Stimulated activated CD8-positive, alpha-beta memory T cell treated with anti-CD3 and anti-CD28 coated beads, Interleukin-12 subunit alpha, Interleukin-12 subunit beta, amount 100 ng/mL, for 1 hour (primary cell): ENCODE results near the gene APOM.

Experiments
- DNase-seq: peaks from one replicate; pipeline ENCODE4 v3.0.0-alpha.2; 2020; ENCODE audit warnings: low read depth

APOM gene

DNA sequence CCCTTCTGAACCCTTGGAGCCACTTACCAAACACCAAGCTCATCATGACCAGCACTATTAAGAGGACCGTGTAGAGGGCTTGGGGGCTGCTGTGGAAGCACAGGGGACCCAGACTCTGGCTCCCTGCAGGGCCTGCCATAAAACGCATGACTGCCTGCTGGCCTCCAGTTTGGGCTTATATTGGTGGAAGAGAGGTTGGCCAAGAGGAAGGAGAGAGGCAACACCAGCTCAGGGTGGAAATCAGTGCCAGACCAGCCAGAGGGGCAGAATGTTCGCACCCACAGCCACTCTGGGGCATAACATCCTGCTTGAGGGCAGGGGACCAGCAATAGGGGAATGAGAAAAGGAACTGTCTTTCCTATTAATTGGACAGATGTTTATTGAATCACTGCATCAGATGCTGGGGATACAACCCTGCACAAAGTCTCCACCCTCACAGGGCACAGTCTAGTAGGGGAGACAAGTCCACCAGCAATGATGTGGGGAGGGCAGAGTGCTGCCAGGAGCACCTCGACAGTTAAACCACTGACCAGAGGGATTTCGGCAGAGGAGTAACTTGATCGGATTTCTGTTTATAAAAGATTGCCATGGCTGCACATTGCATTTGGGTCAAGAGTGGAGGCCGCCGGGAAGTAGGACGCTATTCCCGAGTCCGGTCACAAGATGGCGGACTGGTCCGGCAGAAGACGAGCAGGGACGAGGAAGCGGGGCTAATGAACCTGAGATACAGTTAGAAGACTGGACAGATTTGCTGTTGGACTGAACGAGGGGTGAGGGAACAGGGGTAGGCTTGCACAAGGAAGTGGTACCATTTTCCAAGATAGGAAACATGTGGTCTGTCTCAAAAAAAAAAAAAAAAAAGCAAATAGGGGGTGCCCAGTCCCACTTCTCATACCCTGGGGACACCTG lies 24.8 kb downstream of the APOM start, which contains the start of gene LY6G5C:
Gene LY6G5C (minus strand): TSS at position 842 of the 909 bp plus-strand sequence. CDS start 694 bp downstream, at position 148.
- peak; percentile 49 for DNase-seq

DNA sequence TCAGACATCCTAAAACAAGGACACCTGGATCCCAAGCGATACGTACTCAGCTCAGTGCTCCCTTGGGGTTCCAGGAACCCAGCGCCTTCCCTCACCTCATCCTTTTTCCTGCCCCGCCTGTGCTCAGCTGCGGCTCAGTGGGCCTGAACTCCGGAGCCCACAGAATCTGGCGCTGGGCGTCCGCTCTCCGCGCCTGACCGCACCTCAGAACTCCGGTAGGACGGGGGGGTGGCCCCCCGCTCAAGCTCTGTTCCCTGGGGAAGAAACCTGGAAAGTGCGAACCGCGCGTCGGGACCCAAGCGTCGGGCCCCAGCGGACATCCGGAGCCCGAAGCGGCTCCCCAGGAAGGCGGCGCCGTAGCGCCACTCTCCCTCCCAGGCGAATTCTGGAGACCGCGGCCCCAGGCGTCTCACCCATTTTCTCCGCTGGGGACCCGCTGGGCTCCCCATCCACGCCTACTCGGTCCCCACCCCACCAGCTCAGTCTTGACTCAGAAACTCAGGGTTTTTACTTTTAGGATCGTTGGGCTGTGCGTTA lies 25.5 kb downstream of the APOM start:
- no peak for DNase-seq

DNA sequence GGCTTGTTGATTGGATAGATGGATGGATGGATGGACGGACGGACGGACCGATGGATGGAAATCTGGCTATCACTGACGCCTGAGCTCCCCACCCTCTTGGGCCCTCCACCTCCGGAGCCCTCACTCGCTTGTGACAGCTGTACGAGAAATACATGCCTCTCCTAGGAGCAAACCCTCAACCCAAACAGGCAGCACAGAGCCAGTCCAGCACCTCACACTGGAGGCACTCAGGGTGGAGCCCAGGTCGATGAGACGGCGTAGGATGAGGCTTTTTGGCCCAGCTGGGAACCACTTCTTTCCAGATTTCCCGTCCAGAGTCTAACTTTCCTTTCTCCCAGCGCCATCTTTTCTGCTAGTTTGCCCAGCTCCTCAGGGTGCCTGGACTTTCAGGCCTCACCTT lies 27.9 kb downstream of the APOM start:
- no peak for DNase-seq

- DNase-seq, result no peak
Observed at GRCh38 chr6:31686483-31686882, 30.8 kb downstream of the APOM start.

DNA sequence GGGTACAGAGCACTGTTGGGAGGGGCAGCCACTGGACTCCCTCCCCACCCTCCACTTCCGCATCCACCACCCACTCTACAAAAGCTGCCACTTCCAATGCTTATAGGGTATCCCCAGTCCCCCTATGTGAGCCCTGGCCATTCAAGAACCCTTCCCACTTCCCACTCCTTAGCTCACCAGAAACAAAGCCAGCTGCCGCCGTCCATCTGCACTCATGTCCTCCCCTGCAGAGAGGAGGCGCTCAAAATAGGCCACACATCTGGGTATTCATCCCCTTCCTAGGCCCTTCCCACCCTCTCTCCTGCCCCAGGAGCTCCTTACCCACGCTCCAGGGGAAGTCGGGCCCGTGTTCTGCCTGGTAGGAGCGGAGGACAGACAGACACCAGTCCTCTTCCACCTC lies 31.6 kb downstream of the APOM start:
- DNase-seq, result no peak

- no peak for DNase-seq
Observed at GRCh38 chr6:31687860-31688693, 32.4 kb downstream of the APOM start.

- no peak for DNase-seq
Observed at GRCh38 chr6:31689249-31690110, 33.8 kb downstream of the APOM start.

- no peak for DNase-seq
Observed at GRCh38 chr6:31690231-31691077, 34.8 kb downstream of the APOM start.

DNA sequence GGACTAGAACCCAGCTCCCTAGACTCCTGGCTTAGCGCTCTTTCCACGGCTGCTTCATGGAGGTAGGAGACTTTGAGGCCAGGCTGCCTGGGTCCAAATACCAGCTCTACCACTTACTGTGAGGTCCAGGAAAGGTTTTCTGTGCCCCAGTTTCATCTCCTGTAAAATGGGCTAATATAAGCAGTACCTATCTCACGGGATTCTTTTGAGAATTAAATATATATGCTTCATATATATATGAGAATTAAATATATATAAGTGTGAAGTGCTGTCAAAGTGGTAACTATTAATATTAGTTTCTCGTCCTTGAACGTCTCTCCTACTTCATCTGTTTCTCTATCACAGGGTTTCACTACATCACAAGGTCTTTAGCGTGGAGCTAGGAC lies 35.4 kb downstream of the APOM start:
- DNase-seq, result no peak

DNA sequence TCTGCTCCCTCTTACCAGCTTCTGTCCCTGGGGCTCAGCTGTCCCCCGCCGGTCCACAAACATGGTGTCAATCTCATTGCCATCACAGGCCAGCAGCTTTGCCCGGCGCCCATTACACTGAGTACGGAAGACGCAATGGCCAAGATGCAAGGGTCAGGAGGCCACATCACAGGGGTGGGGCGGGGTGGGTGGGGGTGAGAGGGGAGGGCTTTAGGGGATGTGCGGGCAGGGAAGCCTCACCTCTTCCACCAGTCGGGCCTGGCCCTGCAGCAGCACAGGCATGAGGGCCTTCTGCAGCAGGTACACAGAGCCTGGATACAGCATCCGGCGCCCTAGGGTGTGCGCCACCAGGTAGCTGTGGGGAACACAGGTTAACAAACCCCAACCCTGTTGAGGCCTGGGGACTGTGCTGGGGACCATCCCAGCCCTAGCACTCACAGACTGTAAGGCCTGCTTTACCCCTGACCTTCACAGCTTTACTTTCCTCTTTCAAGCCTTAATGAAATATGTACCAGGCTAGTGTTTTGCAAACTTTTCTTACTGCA lies 35.9 kb downstream of the APOM start:
- DNase-seq, result no peak

GRCh38 chr6:31692353-31692752 lies 36.7 kb downstream of the APOM start:
- no peak for DNase-seq

GRCh38 chr6:31692886-31693285 lies 37.2 kb downstream of the APOM start:
- no peak for DNase-seq

DNA sequence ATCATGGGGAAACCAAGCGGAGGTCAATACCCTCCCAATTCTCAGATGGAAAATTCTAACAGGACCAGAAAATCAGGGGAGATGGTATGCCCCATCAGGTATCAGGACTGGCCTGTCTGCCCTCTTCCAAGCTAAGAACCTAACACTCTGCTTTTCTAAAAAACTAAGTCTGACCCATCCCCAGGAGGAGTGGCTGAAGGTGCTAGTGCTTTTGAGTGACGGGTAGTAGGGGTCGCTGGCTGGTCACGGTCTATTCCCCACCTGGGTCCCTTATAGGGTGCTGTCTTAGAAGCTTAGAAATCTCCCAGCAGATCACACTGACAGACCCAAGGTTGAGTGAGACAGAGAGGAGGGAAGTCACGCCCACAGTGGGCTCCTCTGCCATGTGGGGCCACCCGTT lies 37.8 kb downstream of the APOM start:
- DNase-seq, result no peak

DNA sequence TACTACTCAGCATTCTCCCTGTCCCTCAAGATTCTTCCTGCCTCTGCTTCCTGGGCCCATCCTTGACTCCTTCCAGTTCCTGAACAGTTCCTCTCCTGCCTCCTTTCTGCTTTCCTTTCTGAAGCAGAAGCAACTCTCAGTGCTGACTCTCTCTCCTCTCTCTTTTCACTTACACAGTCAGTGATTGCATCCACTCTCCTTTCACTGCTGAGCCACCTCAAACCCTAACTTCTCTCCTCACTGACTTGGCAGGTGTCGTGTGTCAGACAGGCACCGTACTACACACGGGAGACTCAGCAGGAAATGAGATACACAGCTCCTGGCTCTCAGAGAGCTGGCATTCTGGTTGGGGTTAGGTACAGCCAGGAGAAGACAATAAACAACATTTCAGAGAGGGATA lies 41.9 kb downstream of the APOM start:
- DNase-seq, result no peak

DNA sequence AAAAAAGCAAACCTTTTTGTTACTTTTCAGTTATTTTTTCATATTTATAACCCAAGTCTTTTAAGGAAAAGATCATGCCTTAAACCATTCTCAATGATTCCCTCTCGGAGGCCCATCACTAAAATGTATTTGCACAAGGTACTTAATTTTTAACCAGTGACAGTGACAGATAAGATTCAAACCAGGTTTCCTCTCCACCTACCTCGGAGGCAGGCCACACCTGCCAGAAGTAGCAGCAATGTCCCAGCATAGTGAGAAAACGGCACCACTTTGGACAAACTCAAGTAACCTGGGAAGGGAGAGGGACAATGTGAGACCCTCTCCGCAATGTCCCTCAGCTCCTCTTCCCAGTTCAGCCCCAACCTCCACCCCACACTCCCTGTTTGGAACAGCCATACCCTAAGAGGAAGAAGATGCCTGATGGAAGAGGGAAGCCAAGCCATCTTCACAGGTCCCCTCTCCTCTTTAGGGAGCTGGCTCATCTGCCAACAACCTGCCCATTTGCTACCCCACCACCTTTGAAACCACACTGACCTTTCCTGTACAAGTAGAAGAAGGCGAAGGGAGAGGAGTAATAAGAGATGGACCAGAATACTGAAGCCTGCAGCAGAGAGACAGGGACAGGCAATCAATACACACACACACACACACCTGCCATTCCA lies 45.2 kb downstream of the APOM start:
- no peak for DNase-seq

DNA sequence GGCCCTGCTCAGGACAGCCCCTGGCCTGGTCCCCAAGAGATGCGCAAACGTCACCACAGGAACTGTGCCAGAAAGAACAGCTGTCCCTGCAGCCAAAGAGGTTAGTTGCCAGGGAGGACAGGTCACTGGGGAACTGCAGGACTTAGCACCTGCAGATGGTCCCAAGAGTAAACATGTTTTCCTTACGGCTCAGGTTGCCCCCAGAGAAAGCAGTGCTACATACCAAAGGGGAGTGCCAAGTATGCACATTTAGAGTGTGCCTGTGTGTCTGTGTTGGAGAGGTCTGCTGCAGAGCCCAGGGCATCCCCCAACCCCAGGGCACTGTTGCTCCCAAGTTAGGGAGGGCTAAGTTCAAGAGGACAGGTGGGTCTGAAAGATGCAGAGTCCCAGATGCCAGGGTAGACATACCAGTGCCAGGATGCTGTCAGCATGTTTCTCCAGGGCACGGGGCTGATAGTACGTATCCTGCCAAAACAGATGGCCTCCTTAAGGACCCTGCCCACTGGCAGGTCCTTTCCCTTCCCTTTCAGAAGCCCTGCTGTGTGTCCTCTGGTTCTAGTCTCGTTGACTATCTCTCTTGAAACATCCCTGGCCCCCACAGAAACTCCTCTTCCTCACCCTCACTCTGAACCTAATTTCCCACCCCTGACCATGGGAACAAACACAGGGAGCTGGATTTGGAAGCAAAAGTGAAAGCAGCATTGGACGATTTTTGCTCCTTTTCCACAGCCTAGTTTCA lies 46.1 kb downstream of the APOM start:
- DNase-seq, result no peak

DNA sequence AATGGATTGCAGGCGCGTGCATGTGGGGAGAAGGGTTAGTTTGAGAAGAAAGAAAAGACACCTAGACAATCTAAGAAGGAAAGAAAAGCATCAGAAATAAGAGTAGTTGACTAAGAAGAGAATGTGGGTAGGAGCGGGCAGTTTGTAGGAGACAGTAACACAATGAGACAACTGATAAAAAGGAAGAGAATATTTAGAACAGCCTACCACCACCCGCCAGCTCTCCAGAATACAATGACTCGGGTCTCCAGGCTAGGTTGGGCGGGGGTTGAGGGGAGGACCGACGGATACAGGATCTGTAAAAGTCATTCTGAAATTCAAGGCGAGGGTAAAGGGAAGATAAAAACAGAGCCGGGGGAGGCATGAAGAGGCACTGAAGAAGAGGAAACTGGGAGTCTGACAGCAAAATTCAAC lies 46.7 kb downstream of the APOM start:
- no peak for DNase-seq

GRCh38 chr6:31702819-31703716 lies 47.4 kb downstream of the APOM start, which contains the start of gene ABHD16A:
ABHD16A (minus strand) TSS chr6:31703324; CDS start chr6:31703281, 43 bp downstream.
- peak; percentile 95 for DNase-seq
